Epidermal melanocyte (primary cell): ENCODE data around the gene IL18RAP.

ENCODE experiments used
- DNase-seq: peaks from one replicate; pipeline ENCODE4 v3.0.0; 2011; ENCODE audit warnings: low spot score; ENCODE audit not compliant: insufficient read length

The IL18RAP gene, protein sequence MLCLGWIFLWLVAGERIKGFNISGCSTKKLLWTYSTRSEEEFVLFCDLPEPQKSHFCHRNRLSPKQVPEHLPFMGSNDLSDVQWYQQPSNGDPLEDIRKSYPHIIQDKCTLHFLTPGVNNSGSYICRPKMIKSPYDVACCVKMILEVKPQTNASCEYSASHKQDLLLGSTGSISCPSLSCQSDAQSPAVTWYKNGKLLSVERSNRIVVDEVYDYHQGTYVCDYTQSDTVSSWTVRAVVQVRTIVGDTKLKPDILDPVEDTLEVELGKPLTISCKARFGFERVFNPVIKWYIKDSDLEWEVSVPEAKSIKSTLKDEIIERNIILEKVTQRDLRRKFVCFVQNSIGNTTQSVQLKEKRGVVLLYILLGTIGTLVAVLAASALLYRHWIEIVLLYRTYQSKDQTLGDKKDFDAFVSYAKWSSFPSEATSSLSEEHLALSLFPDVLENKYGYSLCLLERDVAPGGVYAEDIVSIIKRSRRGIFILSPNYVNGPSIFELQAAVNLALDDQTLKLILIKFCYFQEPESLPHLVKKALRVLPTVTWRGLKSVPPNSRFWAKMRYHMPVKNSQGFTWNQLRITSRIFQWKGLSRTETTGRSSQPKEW

DNA sequence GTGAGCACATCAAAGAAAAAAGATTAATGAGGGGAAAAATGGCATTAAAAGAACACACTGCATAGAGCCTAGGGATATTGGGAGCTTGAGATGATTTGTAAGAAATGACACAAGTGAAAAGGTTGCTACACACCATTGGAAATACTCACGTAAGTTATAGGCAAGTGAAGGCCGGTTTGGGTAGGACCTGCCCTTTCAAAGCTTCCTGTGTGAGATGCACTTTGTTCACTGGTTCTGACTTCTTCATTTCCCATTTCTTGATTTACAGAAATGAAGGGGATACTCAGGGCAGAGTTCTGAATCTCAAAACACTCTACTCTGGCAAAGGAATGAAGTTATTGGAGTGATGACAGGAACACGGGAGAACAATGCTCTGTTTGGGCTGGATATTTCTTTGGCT is at the start of gene IL18RAP:
Gene IL18RAP (plus strand): TSS at position 251 of the 400 bp plus-strand sequence. CDS start 118 bp downstream, at position 369.
- DNase-seq: no peak

GRCh38 chr2:102376052-102376591 is 46.8 kb upstream of the IL18RAP start:
- DNase-seq: no peak

GRCh38 chr2:102383722-102384121 is 39.2 kb upstream of the IL18RAP start:
- DNase-seq: no peak

GRCh38 chr2:102385522-102385921 is 37.4 kb upstream of the IL18RAP start:
- no peak for DNase-seq

DNA sequence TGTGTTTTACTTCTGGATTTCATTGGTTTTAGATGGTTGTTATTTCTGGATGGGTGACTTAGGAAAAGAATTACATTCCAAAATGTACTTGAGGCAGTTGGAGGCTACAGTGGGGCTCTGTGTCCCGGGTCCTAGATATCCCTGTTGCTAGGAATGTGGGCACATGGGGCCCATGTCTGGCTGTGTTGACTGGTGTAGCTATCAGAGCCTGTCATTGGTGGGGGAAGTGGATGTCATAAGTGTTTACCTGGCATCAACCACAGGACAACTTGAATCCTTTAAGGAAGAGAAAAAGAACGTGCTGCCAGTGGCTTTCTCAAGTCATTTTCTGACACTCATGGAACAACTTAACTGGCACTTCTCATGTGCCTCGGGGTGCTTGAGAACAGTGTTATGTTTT is 37.0 kb upstream of the IL18RAP start:
- no peak for DNase-seq

DNA sequence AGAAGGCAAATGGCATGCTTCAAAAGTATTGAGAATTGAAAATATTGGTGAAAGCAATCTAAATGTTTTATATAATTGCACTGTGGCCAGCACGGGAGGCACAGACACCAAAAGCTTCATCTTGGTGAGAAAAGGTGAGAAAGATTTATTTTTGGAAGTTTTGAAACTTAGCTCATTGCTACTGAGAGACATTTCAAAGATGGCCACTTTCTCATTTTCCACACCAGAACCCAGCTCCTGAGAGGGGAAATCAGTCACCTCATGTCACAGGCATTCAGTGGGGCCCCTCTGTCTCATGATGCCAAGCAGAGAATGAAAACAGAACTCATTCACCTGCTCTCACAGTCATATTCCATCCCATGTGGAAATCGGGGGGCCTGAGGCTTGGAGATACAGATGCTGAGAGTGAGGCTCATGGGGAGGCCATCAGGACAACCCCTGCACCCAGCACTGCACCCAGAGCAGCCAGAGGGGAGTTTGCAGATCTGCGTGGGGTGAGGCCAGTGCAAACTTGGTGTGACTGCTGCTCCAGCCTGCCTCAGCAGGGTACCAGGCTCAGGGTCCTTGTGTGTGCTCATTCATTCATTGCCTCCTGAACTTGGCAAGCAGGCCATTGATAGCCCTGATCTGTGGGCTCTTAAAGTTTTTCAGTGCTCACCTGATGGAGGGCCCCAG is 36.0 kb upstream of the IL18RAP start:
- no peak for DNase-seq

DNA sequence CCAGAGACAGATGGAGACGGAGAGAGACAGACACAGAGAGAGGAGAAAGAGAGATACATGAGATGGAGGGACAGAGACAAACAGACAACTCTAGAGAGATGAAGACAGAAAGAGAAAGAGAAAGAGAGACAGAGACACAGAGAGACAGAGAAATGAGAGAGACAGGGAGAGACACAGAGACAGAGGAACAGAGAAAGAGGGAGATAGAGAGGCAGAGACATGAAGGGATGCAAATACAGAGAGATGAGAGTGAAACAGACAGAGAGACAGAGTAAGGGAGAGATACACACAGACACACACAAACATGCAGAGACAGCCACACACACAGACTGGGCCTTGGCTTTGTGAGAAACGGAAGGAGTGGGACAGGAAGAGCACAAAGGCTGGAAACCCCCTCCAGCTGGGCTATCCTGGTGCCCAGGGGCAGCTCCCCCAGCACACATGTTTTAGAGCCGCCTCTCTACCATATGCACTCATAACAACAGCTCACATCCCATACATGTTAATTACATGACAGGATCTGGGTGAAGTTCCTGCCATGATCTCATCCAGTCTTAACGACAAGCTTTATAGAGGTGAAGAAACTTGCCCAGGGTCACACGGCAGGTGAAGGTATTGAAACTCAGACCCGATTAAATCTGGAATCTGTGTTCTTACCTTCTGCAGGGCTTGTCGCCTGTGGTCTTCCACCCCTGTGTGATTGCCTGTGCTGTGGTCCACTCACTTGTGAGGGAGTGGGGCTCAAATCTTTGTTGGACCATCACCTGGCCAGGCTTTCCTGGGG is 35.0 kb upstream of the IL18RAP start:
- no peak for DNase-seq

- no peak for DNase-seq
Observed at GRCh38 chr2:102391565-102391964, 31.4 kb upstream of the IL18RAP start.

DNA sequence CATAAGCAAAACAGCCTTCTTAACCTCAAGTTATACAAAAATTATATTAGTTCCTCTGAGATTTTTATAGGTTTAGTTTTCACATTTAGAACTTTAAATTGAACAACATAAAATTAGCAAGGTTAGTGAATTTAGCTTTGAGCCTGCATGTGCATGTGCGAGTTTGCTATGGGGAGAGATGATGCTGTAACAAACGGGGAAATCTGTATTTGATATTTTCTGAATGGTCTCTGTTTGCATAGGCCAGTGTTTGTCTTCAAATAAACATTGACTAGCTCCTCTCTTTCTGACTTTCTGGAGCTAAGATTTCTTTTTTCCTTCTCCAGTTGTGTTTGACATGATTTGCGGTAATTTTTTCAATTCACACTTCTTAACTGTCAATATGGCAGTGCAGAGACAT is 30.9 kb upstream of the IL18RAP start:
- no peak for DNase-seq

DNA sequence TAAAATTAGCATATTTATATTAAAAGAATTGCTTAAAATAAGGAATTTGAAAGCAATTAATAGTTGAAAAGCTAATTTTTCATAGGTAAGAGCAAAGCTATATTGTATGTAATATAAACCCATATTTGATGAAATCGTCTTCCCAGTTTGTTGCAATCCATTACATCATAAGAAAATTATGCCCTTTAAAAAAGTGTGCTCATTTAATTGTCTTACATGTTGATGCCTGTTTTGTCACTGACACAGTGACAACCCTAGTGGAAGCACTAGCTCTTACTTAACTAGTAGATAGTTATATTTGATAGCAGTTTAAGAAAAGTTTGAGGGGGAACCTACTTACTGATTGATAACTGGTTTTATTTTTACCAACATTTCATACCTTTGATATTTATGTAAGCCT is 30.0 kb upstream of the IL18RAP start:
- no peak for DNase-seq

- no peak for DNase-seq
Observed at GRCh38 chr2:102396012-102396411, 26.9 kb upstream of the IL18RAP start.

DNA sequence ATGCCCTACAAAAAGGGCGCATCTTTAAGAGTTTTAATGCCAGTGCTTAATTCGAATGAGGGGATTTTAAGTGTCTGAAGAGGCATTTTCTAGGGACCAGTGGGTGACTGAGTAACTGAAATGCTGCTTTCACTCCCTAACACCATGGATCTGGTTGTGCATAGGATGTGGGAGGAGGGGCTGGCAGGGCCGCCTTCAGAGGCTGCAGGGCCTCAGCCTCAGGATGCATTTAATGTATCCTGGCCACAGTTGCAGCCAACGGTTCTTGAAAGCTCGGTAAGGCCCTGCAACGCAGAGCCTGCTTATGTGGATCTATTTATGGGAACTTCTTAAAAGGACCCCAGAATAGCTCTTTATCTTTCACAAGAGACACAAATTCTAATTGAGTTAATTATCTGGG is 25.8 kb upstream of the IL18RAP start:
- DNase-seq: no peak

- no peak for DNase-seq
Observed at GRCh38 chr2:102399499-102400141, 23.3 kb upstream of the IL18RAP start.

GRCh38 chr2:102401456-102401855 is 21.5 kb upstream of the IL18RAP start:
- DNase-seq: no peak

DNA sequence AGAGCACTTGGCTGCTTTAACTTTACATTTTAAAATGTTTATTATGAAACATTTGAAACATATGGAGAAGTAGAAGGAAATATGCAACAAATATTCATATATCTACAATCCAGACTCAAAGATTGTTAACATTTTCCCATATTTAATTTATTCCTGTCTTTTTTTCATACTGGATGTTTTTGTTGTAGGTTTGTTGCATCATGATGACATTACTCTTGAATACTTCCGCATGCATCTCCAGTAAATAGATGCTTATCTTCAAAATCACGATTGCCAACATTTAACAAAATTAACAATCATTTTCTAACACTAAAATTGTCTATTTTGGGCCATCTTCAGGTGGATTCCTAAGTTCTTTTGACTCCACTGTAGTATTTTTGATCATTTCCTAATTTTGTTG is 21.1 kb upstream of the IL18RAP start:
- DNase-seq: no peak

DNA sequence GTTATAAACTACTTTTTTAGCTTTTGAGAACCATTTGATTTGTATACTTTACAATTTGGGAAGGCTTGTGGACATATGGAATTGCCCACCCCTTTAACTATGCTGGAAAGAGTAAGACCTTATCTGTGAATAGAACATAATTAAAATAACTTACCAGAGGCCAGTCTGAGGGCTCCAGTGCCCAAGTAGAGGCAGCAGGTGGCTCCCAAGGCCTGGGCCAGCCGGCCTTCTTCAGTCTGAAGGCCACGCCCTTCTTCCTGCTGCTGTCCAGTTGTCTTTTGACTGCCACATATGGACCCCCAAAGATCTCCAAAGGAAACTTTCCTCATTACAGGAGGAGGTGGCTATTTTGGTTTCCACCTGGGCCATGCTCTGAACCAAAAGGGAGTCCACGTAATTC is 12.0 kb upstream of the IL18RAP start:
- no peak for DNase-seq

DNA sequence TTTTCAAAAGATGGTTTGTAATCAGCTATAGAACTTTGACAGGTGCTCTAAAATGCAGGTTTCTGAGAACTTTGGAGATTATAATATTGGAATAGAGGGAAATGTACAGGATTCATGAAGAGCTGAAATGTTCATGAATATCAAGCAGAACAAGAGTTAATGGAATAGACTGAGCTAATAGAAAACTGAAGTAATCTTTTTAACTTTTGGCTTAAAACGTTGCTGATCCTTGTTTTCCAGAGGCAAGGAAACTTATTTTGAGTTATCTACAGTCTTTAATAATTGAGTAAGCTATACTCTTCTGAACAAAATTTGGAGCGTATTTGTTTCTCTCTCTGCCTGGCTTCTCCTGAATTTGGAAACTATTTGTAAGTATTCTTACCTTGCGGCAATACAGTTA is 10.8 kb upstream of the IL18RAP start:
- DNase-seq: no peak

DNA sequence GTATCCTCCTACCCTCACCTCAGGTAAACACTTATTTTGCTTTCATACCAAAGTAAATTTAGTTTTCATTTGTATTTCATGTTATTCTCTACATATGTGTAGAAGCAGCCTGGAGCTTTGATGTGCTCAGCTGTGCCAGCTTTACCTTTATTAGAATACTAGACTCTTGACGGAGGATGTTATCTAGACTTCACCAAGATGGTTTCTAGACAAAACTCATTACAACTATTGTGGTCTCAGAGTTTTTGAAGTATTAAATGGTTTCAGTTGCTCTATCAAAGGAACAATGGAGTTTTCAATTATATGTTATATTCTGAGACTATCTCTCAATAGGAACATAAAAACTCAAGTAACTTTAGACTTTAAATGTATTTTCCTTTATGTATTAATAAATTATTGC is 5.0 kb upstream of the IL18RAP start:
- DNase-seq: no peak

- no peak for DNase-seq
Observed at GRCh38 chr2:102418421-102418961, 4.5 kb upstream of the IL18RAP start.

- DNase-seq: no peak
Observed at GRCh38 chr2:102420290-102420689, 2.7 kb upstream of the IL18RAP start.
